Suprapubic skin (tissue), 4 donors: ENCODE data around the gene INS. TPM values are rescaled to one million over a fixed set of nuclear protein-coding genes. Genes with fewer than 3 reads are reported as not detected.

ENCODE experiments used
- DNase-seq, 2 donors: peaks; one replicate each; pipeline ENCODE4 v3.0.0-alpha.2; 2019; ENCODE audit warnings: low spot score in 2 of 2
- H3K27ac ChIP-seq: fragments of 200-600 bp; sonication (generic); one replicate; pipeline ENCODE4 v1.5.1; 2019
- H3K27me3 ChIP-seq: fragments of 200-600 bp; sonication (generic); one replicate; pipeline ENCODE4 v1.5.1; 2019
- H3K36me3 ChIP-seq: fragments of 200-600 bp; sonication (generic); one replicate; pipeline ENCODE4 v1.5.1; 2019
- H3K4me1 ChIP-seq: fragments of 200-600 bp; sonication (generic); one replicate; pipeline ENCODE4 v1.5.1; 2019
- H3K4me3 ChIP-seq: fragments of 200-600 bp; sonication (generic); one replicate; pipeline ENCODE4 v1.5.1; 2019; ENCODE audit warnings: mild to moderate bottlenecking
- H3K9me3 ChIP-seq: fragments of 200-600 bp; sonication (generic); one replicate; pipeline ENCODE4 v1.5.1; 2019
- CTCF ChIP-seq, 2 donors: fragments of 200-600 bp in 1 of 2; fragments of 450-650 bp in 1 of 2; sonication (generic) in 1 of 2; IDR thresholded peaks; one replicate each; pipeline ENCODE4 v1.5.1; 2016 to 2019; ENCODE audit warnings: antibody characterized with exemption in 2 of 2, mild to moderate bottlenecking in 1 of 2, moderate library complexity in 1 of 2
- EP300 ChIP-seq: sonication (generic); formaldehyde crosslinking; IDR thresholded peaks from one replicate; pipeline ENCODE4 v1.6.1; 2017; ENCODE audit warnings: antibody characterized with exemption
- POLR2A ChIP-seq, 2 donors: fragments of 450-650 bp; IDR thresholded peaks; one replicate each; pipeline ENCODE4 v1.6.1; 2017; ENCODE audit warnings: antibody characterized with exemption in 2 of 2, mild to moderate bottlenecking in 2 of 2, moderate library complexity in 2 of 2
- POLR2AphosphoS5 ChIP-seq, 3 donors: sonication (generic); formaldehyde crosslinking; IDR thresholded peaks; one replicate each; pipeline ENCODE4 v1.6.1; 2017; ENCODE audit warnings: antibody characterized with exemption in 3 of 3
- WGBS: methylation state at CpG from one replicate; pipeline ENCODE4 v1.1.5; 2018; 5-methylcytosine and 5-hydroxymethylcytosine counted together
- total RNA-seq, 4 donors: library from RNA; depleted of rRNA; stranded (reverse); fragments of >200 nt; gene quantifications; one replicate each; pipeline ENCODE4 v1.1.0, GENCODE V29; 2016

The INS gene
- total RNA-seq, 4 donors from 2014 or later: not detected

DNA sequence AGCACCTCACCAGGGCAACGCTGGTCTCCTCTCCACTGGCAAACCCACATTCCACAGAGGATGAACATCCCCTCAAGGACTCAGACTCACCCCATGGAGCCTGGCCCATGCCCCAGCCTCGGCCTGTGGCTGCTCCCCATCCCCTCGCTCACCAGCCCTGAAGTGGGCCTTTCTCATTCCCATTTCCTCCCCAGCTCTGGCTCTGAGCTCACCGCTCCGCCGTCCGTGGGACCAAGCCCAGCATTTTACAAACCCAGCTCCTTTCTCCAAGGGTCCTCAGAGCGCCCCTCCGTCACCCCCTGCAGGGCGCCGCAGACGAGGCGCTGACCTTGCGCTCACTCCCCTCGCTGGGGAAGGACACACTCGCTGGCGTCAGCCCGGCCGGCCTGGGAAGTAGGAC, 15.0 kb downstream of the INS start:
- Histone ChIP-seq H3K4me1 (peaks cover 13% of the 10 kb centered on the region), H3K27me3 (peaks cover 100% of the 10 kb centered on the region), H3K9me3 (no peaks in the 10 kb centered on the region), H3K36me3 (no peaks in the 10 kb centered on the region), H3K27ac (no peak overlapping the region), H3K4me3 (no peak overlapping the region)
- 43% methylated on average over 19 of the region's 19 CpGs for WGBS
- no peak for DNase-seq
- TF ChIP-seq CTCF (IDR thresholded peaks at IDR 0.05): no peak
- no peak for TF ChIP-seq EP300
- TF ChIP-seq POLR2A (IDR thresholded peaks at IDR 0.05): no peak
- no peak for TF ChIP-seq POLR2AphosphoS5 (IDR thresholded peaks at IDR 0.05)

GRCh38 chr11:2144544-2145248, 16.3 kb downstream of the INS start:
- Histone ChIP-seq H3K27ac (no peak overlapping the region), H3K4me1 (peaks cover 26% of the 10 kb centered on the region), H3K36me3 (no peaks in the 10 kb centered on the region), H3K9me3 (no peaks in the 10 kb centered on the region), H3K27me3 (peaks cover 100% of the 10 kb centered on the region), H3K4me3 (no peak overlapping the region)
- 17% methylated on average over 10 of the region's 18 CpGs for WGBS
- DNase-seq: no peak
- TF ChIP-seq POLR2AphosphoS5 (IDR thresholded peaks at IDR 0.05) (no peak), POLR2A (IDR thresholded peaks at IDR 0.05) (no peak), CTCF (IDR thresholded peaks at IDR 0.05) (no peak)

- Histone ChIP-seq H3K36me3 (no peaks in the 10 kb centered on the region), H3K9me3 (no peaks in the 10 kb centered on the region), H3K27me3 (peaks cover 100% of the 10 kb centered on the region), H3K4me1 (peaks cover 32% of the 10 kb centered on the region), H3K27ac (no peak overlapping the region), H3K4me3 (peak overlapping the region; percentile 22)
- TF ChIP-seq CTCF (IDR thresholded peaks at IDR 0.05): no peak
- no peak for TF ChIP-seq POLR2A (IDR thresholded peaks at IDR 0.05)
- TF ChIP-seq EP300: no peak
- no peak for TF ChIP-seq POLR2AphosphoS5 (IDR thresholded peaks at IDR 0.05)
- WGBS: under 1% methylated on average over 53 of the region's 72 CpGs
- no peak for DNase-seq
These were observed 17.0 kb downstream of the INS start for GRCh38 chr11:2143799-2144543.

DNA sequence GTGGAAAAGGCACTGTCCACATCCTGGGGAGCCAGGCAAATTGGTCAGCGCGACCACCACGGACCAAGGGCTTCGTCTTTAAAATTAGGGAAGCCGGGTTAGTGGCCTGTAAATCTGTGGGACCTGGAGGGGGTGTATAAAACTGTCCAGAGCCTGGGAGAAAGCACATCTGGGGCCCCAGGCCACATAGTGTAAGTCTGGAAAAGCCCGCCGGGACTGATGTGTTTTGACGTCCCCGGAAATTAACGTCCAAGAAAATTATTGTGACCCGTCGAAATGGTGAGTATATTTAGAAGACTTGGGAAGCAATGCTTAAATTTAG, 17.6 kb downstream of the INS start:
- peaks cover 100% of the 10 kb centered on the region for H3K27me3 ChIP-seq
- no peaks in the 10 kb centered on the region for H3K36me3 ChIP-seq
- WGBS: 7% methylated on average over 12 of the region's 12 CpGs
- no peaks in the 10 kb centered on the region for H3K9me3 ChIP-seq
- DNase-seq: no peak
- H3K4me1 ChIP-seq: peaks cover 37% of the 10 kb centered on the region
- no peak overlapping the region for H3K27ac ChIP-seq
- H3K4me3 ChIP-seq: no peak overlapping the region
- no peak for TF ChIP-seq POLR2A (IDR thresholded peaks at IDR 0.05)
- no peak for TF ChIP-seq EP300
- TF ChIP-seq POLR2AphosphoS5 (IDR thresholded peaks at IDR 0.05): no peak
- no peak for TF ChIP-seq CTCF (IDR thresholded peaks at IDR 0.05)

DNA sequence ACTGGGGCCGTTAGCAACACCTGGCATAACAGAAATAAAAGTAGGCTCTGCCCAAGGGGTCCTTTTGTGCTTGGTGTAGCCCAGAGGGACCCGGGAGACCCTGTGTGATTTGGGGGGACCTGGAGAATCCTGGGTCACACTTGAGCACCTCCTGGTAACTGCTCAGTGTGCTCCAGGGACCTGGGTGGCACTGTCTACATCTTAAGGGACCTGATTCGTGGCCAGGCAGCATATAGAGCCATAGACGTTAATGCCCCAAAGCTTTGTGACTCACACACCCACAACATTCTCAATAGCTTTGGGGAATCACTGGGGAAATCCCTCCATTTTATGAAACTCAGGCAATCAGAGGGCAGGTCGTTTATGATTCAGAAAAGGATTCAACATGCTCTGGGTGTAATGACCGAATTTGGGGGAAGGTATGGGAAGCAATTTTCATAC, 18.2 kb downstream of the INS start:
- H3K27me3 ChIP-seq: peaks cover 100% of the 10 kb centered on the region
- WGBS: 5% methylated on average over 6 of the region's 6 CpGs
- no peak for TF ChIP-seq POLR2A (IDR thresholded peaks at IDR 0.05)
- no peak for TF ChIP-seq CTCF (IDR thresholded peaks at IDR 0.05)
- no peak for TF ChIP-seq EP300
- TF ChIP-seq POLR2AphosphoS5 (IDR thresholded peaks at IDR 0.05): no peak
- no peak overlapping the region for H3K27ac ChIP-seq
- H3K36me3 ChIP-seq: no peaks in the 10 kb centered on the region
- no peak overlapping the region for H3K4me3 ChIP-seq
- no peak for DNase-seq
- H3K4me1 ChIP-seq: peaks cover 44% of the 10 kb centered on the region
- no peaks in the 10 kb centered on the region for H3K9me3 ChIP-seq
